SK-N-SH treated with all-trans-retinoic acid at 6 μM for 48 hours (cell line): ENCODE data around the gene LRWD1.

Experiments
- ATAC-seq: fragments of 200-7000 bp; cut with Tn5 transposase; 3 replicates; pipeline ENCODE4 v1.9.1; 2020; ENCODE audit warnings: mild to moderate bottlenecking, moderate library complexity
- ARNTL ChIP-seq: fragments of 450-650 bp; formaldehyde crosslinking; IDR thresholded peaks from 2 replicates; pipeline ENCODE4 v1.5.0; 2020; ENCODE audit warnings: low read depth, mild to moderate bottlenecking, moderate library complexity, borderline replicate concordance
- BACH2 ChIP-seq: fragments of 250-450 bp; sonication (Bioruptor Pico); IDR thresholded peaks from 2 replicates; pipeline ENCODE4 v1.9.0; 2021; ENCODE audit warnings: mild to moderate bottlenecking, borderline replicate concordance
- CSDC2 ChIP-seq: fragments of 250-450 bp; sonication (Bioruptor Pico); IDR thresholded peaks from 2 replicates; pipeline ENCODE4 v1.5.0; 2020; ENCODE audit warnings: mild to moderate bottlenecking, moderate library complexity
- CSRNP3 ChIP-seq: fragments of 250-450 bp; sonication (Bioruptor Pico); IDR thresholded peaks from 2 replicates; pipeline ENCODE4 v1.5.1; 2021; ENCODE audit warnings: mild to moderate bottlenecking, moderate library complexity
- ESRRG ChIP-seq: fragments of 250-450 bp; sonication (Bioruptor Pico); IDR thresholded peaks from 2 replicates; pipeline ENCODE4 v1.6.1; 2021; ENCODE audit warnings: mild to moderate bottlenecking
- GLIS3 ChIP-seq: fragments of 250-450 bp; sonication (Bioruptor Pico); IDR thresholded peaks from 2 replicates; pipeline ENCODE4 v1.5.0; 2020; ENCODE audit warnings: mild to moderate bottlenecking, moderate library complexity
- ISL1 ChIP-seq: fragments of 250-450 bp; sonication (Bioruptor Pico); IDR thresholded peaks from 2 replicates; pipeline ENCODE4 v2.1.2; 2022; ENCODE audit warnings: mild to moderate bottlenecking, moderate library complexity
- PATZ1 ChIP-seq: fragments of 250-450 bp; sonication (Bioruptor Pico); IDR thresholded peaks from 2 replicates; pipeline ENCODE4 v1.8.0; 2020; ENCODE audit warnings: mild to moderate bottlenecking, moderate library complexity, borderline replicate concordance
- SNAI2 ChIP-seq: fragments of 250-450 bp; sonication (Bioruptor Pico); IDR thresholded peaks from 2 replicates; pipeline ENCODE4 v1.5.0; 2020; ENCODE audit warnings: mild to moderate bottlenecking, moderate library complexity
- TCF4 ChIP-seq: fragments of 250-450 bp; sonication (Bioruptor Pico); IDR thresholded peaks from 2 replicates; pipeline ENCODE4 v1.8.0; 2021; ENCODE audit warnings: mild to moderate bottlenecking, moderate library complexity, borderline replicate concordance
- TOX ChIP-seq: fragments of 250-450 bp; sonication (Bioruptor Pico); IDR thresholded peaks from 2 replicates; pipeline ENCODE4 v1.8.0; 2021; ENCODE audit warnings: mild to moderate bottlenecking, moderate library complexity, borderline replicate concordance
- TSHZ2 ChIP-seq: fragments of 250-450 bp; sonication (Bioruptor Pico); IDR thresholded peaks from 2 replicates; pipeline ENCODE4 v1.5.0; 2020; ENCODE audit warnings: mild to moderate bottlenecking, moderate library complexity
- ZC3H10 ChIP-seq: fragments of 250-450 bp; sonication (Bioruptor Pico); IDR thresholded peaks from 2 replicates; pipeline ENCODE4 v1.5.1; 2021; ENCODE audit warnings: mild to moderate bottlenecking, moderate library complexity
- ZFP3 ChIP-seq: fragments of 250-450 bp; sonication (Bioruptor Pico); IDR thresholded peaks from 2 replicates; pipeline ENCODE4 v1.5.0; 2020; ENCODE audit warnings: mild to moderate bottlenecking, moderate library complexity
- ZFP30 ChIP-seq: fragments of 450-650 bp; formaldehyde crosslinking; IDR thresholded peaks from 2 replicates; pipeline ENCODE4 v1.5.0; 2022; ENCODE audit warnings: mild to moderate bottlenecking, moderate library complexity
- ZNF565 ChIP-seq: fragments of 450-650 bp; formaldehyde crosslinking; conservative IDR thresholded peaks from 2 replicates; pipeline ENCODE4 v1.5.0; 2020; ENCODE audit warnings: low read depth, mild to moderate bottlenecking, moderate library complexity
- ZNF70 ChIP-seq: fragments of 450-650 bp; formaldehyde crosslinking; IDR thresholded peaks from 2 replicates; pipeline ENCODE4 v1.5.0; 2020; ENCODE audit warnings: mild to moderate bottlenecking, moderate library complexity
- TF ChIP-seq, protein P1 (sequence below): fragments of 250-450 bp; sonication (Bioruptor Pico); IDR thresholded peaks from 2 replicates; pipeline ENCODE4 v1.8.0; 2021; ENCODE audit warnings: low read depth, mild to moderate bottlenecking, moderate library complexity, borderline replicate concordance
- TF ChIP-seq, protein P2 (sequence below): fragments of 250-450 bp; sonication (Bioruptor Pico); IDR thresholded peaks from 2 replicates; pipeline ENCODE4 v1.5.1; 2020; ENCODE audit warnings: low read depth, mild to moderate bottlenecking, moderate library complexity

The LRWD1 gene

GRCh38 chr7:102432442-102433218 lies 32.2 kb upstream of the LRWD1 start:
- TF ChIP-seq ARNTL (CRISPR knock-in tag) = no peak
- no peak for TF ChIP-seq ISL1 (CRISPR knock-in tag)
- TF ChIP-seq SNAI2 (CRISPR knock-in tag) = no peak
- no peak for TF ChIP-seq TOX (CRISPR knock-in tag)
- TF ChIP-seq, protein P1, sequence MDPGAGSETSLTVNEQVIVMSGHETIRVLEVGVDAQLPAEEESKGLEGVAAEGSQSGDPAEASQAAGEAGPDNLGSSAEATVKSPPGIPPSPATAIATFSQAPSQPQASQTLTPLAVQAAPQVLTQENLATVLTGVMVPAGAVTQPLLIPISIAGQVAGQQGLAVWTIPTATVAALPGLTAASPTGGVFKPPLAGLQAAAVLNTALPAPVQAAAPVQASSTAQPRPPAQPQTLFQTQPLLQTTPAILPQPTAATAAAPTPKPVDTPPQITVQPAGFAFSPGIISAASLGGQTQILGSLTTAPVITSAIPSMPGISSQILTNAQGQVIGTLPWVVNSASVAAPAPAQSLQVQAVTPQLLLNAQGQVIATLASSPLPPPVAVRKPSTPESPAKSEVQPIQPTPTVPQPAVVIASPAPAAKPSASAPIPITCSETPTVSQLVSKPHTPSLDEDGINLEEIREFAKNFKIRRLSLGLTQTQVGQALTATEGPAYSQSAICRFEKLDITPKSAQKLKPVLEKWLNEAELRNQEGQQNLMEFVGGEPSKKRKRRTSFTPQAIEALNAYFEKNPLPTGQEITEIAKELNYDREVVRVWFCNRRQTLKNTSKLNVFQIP (CRISPR knock-in tag) = no peak
- no peak for TF ChIP-seq PATZ1
- TF ChIP-seq, protein P2, sequence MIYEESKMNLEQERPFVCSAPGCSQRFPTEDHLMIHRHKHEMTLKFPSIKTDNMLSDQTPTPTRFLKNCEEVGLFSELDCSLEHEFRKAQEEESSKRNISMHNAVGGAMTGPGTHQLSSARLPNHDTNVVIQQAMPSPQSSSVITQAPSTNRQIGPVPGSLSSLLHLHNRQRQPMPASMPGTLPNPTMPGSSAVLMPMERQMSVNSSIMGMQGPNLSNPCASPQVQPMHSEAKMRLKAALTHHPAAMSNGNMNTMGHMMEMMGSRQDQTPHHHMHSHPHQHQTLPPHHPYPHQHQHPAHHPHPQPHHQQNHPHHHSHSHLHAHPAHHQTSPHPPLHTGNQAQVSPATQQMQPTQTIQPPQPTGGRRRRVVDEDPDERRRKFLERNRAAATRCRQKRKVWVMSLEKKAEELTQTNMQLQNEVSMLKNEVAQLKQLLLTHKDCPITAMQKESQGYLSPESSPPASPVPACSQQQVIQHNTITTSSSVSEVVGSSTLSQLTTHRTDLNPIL (CRISPR knock-in tag) = no peak
- no peak for TF ChIP-seq ESRRG
- TF ChIP-seq BACH2 (CRISPR knock-in tag) = no peak
- TF ChIP-seq ZFP3 = no peak
- no peak for TF ChIP-seq GLIS3
- TF ChIP-seq TSHZ2 (CRISPR knock-in tag) = no peak
- TF ChIP-seq ZC3H10 = no peak
- no peak for TF ChIP-seq ZNF70 (CRISPR knock-in tag)
- no peak for TF ChIP-seq CSDC2 (CRISPR knock-in tag)
- TF ChIP-seq CSRNP3 = no peak
- TF ChIP-seq ZNF565 (CRISPR knock-in tag) = no peak
- TF ChIP-seq, all 23 proteins: peak for 0
- peak; percentile 5 for ATAC-seq

- TF ChIP-seq ZFP30 (CRISPR knock-in tag) = no peak
- TF ChIP-seq BACH2 (CRISPR knock-in tag) = no peak
- no peak for TF ChIP-seq TCF4 (CRISPR knock-in tag)
- peak; percentile 61; the same call in 1 of the 2 replicates for TF ChIP-seq PATZ1
- TF ChIP-seq ZNF70 (CRISPR knock-in tag) = no peak
- ATAC-seq = peak; percentile 61
Measured at GRCh38 chr7:102433219-102434038, 31.4 kb upstream of the LRWD1 start, which contains the start of gene ORAI2. ORAI2 (plus strand) TSS chr7:102433575; CDS start chr7:102438957, 5,382 bp downstream.
